GM12801 (cell line): Measurements from ENCODE around the gene PDXK.

Experiments used
- CTCF ChIP-seq: IDR thresholded peaks from one replicate; pipeline ENCODE4 v1.5.1; 2011; ENCODE audit warnings: control low read depth; ENCODE audit not compliant: insufficient read length; ENCODE audit errors: extremely low read depth

Gene PDXK

GRCh38 chr21:43731891-43732711 is 13.2 kb downstream of the PDXK start:
- TF ChIP-seq CTCF, result no peak

- no peak for TF ChIP-seq CTCF
These were observed 14.1 kb downstream of the PDXK start for GRCh38 chr21:43733060-43733459.

DNA sequence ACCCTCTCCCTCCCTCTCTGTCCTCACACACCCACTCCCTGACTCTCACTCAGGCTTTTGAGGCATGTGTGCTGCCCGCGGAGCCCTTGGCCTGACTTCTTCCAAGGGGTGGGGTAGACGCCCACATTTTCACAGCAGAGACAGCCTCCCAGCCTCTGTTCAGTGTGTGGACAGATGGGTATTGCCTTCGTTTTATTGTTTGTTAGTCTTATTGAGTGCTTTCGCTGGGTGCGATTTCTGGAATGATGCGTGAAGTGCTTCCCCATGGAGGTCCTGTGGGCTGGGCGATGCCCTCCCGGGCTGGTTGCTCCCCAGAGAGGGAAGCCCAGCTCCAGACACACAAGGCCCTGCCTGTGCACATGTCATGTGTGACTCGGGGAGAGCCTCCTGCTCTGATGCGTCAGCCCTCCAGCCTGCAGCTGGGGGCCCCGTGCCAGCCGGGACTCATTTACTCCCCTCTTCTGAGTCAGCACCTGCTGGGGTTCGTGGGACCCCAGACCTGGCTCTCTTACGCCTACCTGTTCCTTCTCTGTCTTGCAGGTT is 14.7 kb downstream of the PDXK start:
- TF ChIP-seq CTCF, result no peak

GRCh38 chr21:43734131-43734927 is 15.4 kb downstream of the PDXK start:
- no peak for TF ChIP-seq CTCF

DNA sequence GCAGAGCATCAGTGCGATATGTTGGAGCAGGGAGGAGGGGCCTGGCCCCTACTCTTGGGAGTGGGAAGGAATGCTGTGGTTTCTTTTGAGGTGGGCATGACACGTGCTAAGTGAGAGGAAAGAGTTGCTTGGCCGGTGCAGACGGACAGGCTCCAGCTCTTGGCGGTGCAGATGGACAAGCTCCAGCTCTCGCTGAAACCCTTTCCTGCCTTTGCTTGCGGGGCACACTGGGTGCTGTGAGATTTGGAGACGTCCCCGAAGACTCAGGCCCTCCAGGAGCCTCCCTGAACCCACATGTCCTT is 15.9 kb downstream of the PDXK start:
- TF ChIP-seq CTCF, result no peak

- no peak for TF ChIP-seq CTCF
These were observed 16.5 kb downstream of the PDXK start for GRCh38 chr21:43735236-43736091.

- no peak for TF ChIP-seq CTCF
These were observed 17.4 kb downstream of the PDXK start for GRCh38 chr21:43736224-43736883.
